ENCODE measurements around the gene EML6. TPM values are rescaled to one million over a fixed set of nuclear protein-coding genes. Genes with fewer than 3 reads are reported as not detected.

The EML6 gene
- total and polyA plus RNA-seq, 10 of the 15 experiments (the other 5 are each of a cell fraction or from before 2014, with no cell fraction given), result 0.09 to 0.67 (median 0.21) TPM

DNA sequence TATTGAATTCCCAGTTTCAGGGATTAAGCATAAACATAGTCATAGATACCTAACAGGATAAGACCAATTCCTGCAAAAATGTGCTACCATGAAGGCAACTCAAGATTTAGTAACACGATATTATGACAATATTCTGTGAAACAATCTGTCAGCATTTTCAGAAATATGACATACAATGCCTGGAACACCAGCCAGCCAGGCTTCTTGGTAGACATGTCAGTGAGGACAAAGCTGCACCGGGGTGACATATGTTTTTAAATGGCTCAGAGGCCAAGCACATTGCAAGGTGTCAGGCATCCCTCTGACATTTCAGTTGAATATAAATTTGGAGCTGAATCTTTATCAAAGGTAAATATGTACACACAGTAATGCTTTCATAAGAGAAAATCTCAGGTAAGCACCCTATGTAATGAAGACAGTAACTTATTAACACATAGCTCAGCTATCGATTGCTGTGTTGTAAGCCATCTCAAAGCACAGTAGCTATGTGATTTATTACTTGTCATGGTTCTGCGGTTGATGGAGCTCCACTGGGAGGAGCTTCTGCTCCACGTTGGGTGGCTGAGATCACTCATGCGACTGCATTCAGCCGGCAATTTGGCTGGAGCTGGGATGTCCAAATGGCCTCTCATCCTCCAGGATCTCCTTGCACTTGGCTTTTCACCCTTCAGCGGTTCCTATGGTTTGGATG lies 31.9 kb upstream of the EML6 start:
- no peaks in the 10 kb centered on the region for H3K27me3 ChIP-seq (replicated peaks in 1 of 2; ENCODE audit: control insufficient read depth in 2 of 2, insufficient read depth in 2 of 2, low read length in 1 of 2)
- ATAC-seq, result no peak
- no peaks in the 10 kb centered on the region for H3K79me2 ChIP-seq (ENCODE audit: control insufficient read depth, insufficient read depth, low read length)
- intact Hi-C loops (cut with micrococcal nuclease; ENCODE audit: unreplicated experiment), result no loop called here
- POLR2A ChIA-PET, result interaction anchor here (1.1 kb wide), 1 partner anchor 18 kb away, joined by 3 read pairs; no protein-coding TSS in a partner anchor
- DNase-seq (ENCODE audit: low read depth, low spot score), result no peak
- no peak overlapping the region for H3K27ac ChIP-seq (ENCODE audit: control insufficient read depth, insufficient read depth)
- no peaks in the 10 kb centered on the region; the same call in 2 of the 3 replicates for H3K9me3 ChIP-seq (replicated peaks; ENCODE audit: control insufficient read depth, insufficient read depth, low read length)
- H2AFZ ChIP-seq (ENCODE audit: control insufficient read depth, low read depth, low read length), result no peak overlapping the region
- no peaks in the 10 kb centered on the region; the same call in 1 of the 2 replicates for H3K4me1 ChIP-seq (ENCODE audit: control insufficient read depth, insufficient read depth, low read length)
- H3K4me3 ChIP-seq, result no peak overlapping the region
- H3K36me3 ChIP-seq (ENCODE audit: control insufficient read depth in 2 of 2, insufficient read depth in 2 of 2, low read length in 1 of 2), result no peaks in the 10 kb centered on the region
- WGBS (ENCODE audit: insufficient coverage, insufficient replicate concordance, low lambda C conversion rate, missing lambda C conversion rate), result 41% methylated on average over 8 of the region's 8 CpGs
- in situ Hi-C loops (cut with MboI), result no loop called here
- no TSS peak for BruUV-seq (replicated peaks)
- no peak overlapping the region for H3K4me2 ChIP-seq (ENCODE audit: control insufficient read depth, insufficient read depth)
- RAD21 ChIA-PET (ENCODE audit: unreplicated experiment), result interaction anchor here (0.6 to 2.4 kb wide), 5 partner anchors 11 to 26 kb away, joined by 3 to 15 read pairs (median 5); no protein-coding TSS in a partner anchor
- FAIRE-seq, result no peak
- no peak overlapping the region for H3K9ac ChIP-seq (ENCODE audit: control insufficient read depth, insufficient read depth, low read length)
- SMC1A ChIA-PET (ENCODE audit: uncharacterized antibody, unreplicated experiment), result interaction anchor here (0.7 to 5.0 kb wide), 9 partner anchors 8 to 580 kb away, joined by 3 to 34 read pairs (median 6); no protein-coding TSS in a partner anchor
- CTCF ChIA-PET, result interaction anchor here (1.3 to 7.0 kb wide), 7 partner anchors 9 to 170 kb away, joined by 3 to 41 read pairs (median 5); no protein-coding TSS in a partner anchor
- no peaks in the 10 kb centered on the region; the same call in 1 of the 2 replicates for H4K20me1 ChIP-seq (ENCODE audit: control insufficient read depth, insufficient read depth)
- TF ChIP-seq, protein P1, sequence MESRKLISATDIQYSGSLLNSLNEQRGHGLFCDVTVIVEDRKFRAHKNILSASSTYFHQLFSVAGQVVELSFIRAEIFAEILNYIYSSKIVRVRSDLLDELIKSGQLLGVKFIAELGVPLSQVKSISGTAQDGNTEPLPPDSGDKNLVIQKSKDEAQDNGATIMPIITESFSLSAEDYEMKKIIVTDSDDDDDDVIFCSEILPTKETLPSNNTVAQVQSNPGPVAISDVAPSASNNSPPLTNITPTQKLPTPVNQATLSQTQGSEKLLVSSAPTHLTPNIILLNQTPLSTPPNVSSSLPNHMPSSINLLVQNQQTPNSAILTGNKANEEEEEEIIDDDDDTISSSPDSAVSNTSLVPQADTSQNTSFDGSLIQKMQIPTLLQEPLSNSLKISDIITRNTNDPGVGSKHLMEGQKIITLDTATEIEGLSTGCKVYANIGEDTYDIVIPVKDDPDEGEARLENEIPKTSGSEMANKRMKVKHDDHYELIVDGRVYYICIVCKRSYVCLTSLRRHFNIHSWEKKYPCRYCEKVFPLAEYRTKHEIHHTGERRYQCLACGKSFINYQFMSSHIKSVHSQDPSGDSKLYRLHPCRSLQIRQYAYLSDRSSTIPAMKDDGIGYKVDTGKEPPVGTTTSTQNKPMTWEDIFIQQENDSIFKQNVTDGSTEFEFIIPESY (IDR thresholded peaks at IDR 0.05), result no peak
- no peak for TF ChIP-seq RELA (IDR thresholded peaks at IDR 0.05; ENCODE audit: borderline replicate concordance, partially characterized antibody)
- TF ChIP-seq RAD51 (IDR thresholded peaks at IDR 0.05), result no peak
- TF ChIP-seq BMI1 (IDR thresholded peaks at IDR 0.05; ENCODE audit: borderline replicate concordance), result no peak
- TF ChIP-seq ASH2L (IDR thresholded peaks at IDR 0.05; ENCODE audit: borderline replicate concordance, low read depth), result no peak
- TF ChIP-seq RCOR1 (conservative IDR thresholded peaks at IDR 0.05; ENCODE audit: low read depth, low read length), result no peak
- no peak for TF ChIP-seq LARP7 (IDR thresholded peaks at IDR 0.05)
- TF ChIP-seq, protein P2, sequence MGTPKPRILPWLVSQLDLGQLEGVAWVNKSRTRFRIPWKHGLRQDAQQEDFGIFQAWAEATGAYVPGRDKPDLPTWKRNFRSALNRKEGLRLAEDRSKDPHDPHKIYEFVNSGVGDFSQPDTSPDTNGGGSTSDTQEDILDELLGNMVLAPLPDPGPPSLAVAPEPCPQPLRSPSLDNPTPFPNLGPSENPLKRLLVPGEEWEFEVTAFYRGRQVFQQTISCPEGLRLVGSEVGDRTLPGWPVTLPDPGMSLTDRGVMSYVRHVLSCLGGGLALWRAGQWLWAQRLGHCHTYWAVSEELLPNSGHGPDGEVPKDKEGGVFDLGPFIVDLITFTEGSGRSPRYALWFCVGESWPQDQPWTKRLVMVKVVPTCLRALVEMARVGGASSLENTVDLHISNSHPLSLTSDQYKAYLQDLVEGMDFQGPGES (IDR thresholded peaks at IDR 0.05), result no peak
- TF ChIP-seq, protein P3, sequence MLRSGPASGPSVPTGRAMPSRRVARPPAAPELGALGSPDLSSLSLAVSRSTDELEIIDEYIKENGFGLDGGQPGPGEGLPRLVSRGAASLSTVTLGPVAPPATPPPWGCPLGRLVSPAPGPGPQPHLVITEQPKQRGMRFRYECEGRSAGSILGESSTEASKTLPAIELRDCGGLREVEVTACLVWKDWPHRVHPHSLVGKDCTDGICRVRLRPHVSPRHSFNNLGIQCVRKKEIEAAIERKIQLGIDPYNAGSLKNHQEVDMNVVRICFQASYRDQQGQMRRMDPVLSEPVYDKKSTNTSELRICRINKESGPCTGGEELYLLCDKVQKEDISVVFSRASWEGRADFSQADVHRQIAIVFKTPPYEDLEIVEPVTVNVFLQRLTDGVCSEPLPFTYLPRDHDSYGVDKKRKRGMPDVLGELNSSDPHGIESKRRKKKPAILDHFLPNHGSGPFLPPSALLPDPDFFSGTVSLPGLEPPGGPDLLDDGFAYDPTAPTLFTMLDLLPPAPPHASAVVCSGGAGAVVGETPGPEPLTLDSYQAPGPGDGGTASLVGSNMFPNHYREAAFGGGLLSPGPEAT (IDR thresholded peaks at IDR 0.05; ENCODE audit: low read depth), result no peak
- TF ChIP-seq, protein P4, sequence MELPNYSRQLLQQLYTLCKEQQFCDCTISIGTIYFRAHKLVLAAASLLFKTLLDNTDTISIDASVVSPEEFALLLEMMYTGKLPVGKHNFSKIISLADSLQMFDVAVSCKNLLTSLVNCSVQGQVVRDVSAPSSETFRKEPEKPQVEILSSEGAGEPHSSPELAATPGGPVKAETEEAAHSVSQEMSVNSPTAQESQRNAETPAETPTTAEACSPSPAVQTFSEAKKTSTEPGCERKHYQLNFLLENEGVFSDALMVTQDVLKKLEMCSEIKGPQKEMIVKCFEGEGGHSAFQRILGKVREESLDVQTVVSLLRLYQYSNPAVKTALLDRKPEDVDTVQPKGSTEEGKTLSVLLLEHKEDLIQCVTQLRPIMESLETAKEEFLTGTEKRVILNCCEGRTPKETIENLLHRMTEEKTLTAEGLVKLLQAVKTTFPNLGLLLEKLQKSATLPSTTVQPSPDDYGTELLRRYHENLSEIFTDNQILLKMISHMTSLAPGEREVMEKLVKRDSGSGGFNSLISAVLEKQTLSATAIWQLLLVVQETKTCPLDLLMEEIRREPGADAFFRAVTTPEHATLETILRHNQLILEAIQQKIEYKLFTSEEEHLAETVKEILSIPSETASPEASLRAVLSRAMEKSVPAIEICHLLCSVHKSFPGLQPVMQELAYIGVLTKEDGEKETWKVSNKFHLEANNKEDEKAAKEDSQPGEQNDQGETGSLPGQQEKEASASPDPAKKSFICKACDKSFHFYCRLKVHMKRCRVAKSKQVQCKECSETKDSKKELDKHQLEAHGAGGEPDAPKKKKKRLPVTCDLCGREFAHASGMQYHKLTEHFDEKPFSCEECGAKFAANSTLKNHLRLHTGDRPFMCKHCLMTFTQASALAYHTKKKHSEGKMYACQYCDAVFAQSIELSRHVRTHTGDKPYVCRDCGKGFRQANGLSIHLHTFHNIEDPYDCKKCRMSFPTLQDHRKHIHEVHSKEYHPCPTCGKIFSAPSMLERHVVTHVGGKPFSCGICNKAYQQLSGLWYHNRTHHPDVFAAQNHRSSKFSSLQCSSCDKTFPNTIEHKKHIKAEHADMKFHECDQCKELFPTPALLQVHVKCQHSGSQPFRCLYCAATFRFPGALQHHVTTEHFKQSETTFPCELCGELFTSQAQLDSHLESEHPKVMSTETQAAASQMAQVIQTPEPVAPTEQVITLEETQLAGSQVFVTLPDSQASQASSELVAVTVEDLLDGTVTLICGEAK (IDR thresholded peaks at IDR 0.05; ENCODE audit: borderline replicate concordance), result no peak
- TF ChIP-seq FOXM1 (IDR thresholded peaks at IDR 0.05; ENCODE audit: low read depth, low read length), result no peak
- no peak for TF ChIP-seq MTA2 (IDR thresholded peaks at IDR 0.05; ENCODE audit: low read depth)

Measured in GM12878 (cell line).